H1 (cell line): ENCODE results near the gene FICD. TPM values are rescaled to one million over a fixed set of nuclear protein-coding genes. Genes with fewer than 3 reads are reported as not detected.

ENCODE experiments used
- CTCF ChIA-PET: fragments of 300-600 bp; sonication (Branson Sonifier 250); formaldehyde crosslinking; loops from one replicate; lab custom pipeline; 2021; ENCODE audit not compliant: partially characterized antibody; lab: Charles Lee
- POLR2A ChIA-PET: fragments of 300-600 bp; sonication (Branson Sonifier 250); formaldehyde crosslinking; loops from one replicate; lab custom pipeline; 2021; ENCODE audit warnings: inconsistent platforms; ENCODE audit not compliant: partially characterized antibody; lab: Charles Lee
- DNase-seq, 2 experiments: peaks; one replicate each; pipeline versions ENCODE4 v3.0.0 to v3.0.0-alpha.2; 2010 to 2022; ENCODE audit warnings: low spot score in 2 of 2, low read depth in 1 of 2, mixed read lengths in 1 of 2
- FAIRE-seq: peaks from 2 replicates; lab custom pipeline; 2011; peaks lifted over from hg19 to GRCh38; lab: Jason Lieb, UNC
- H2AFZ ChIP-seq: 2 replicates; pipeline ENCODE4 v1.8.1; 2012; ENCODE audit warnings: low read length, inconsistent platforms
- H2AK5ac ChIP-seq: 2 replicates; pipeline ENCODE4 v1.6.1; 2013; ENCODE audit warnings: low read depth, low read length
- H2BK120ac ChIP-seq: replicated peaks from 2 replicates; pipeline ENCODE3; 2013; ENCODE audit warnings: low read depth, low read length, inconsistent platforms
- H2BK12ac ChIP-seq: 2 replicates; pipeline ENCODE4 v1.6.1; 2013; ENCODE audit warnings: low read depth, low read length
- H2BK15ac ChIP-seq: 2 replicates; pipeline ENCODE4 v1.6.1; 2013; ENCODE audit warnings: low read length
- H2BK20ac ChIP-seq: 2 replicates; pipeline ENCODE4 v1.6.1; 2013; ENCODE audit warnings: low read length
- H2BK5ac ChIP-seq: 2 replicates; pipeline ENCODE4 v1.6.1; 2013; ENCODE audit warnings: low read depth, low read length
- H3K14ac ChIP-seq: 2 replicates; pipeline ENCODE4 v1.6.1; 2013; ENCODE audit warnings: inconsistent platforms; ENCODE audit not compliant: insufficient read length
- H3K18ac ChIP-seq: 2 replicates; pipeline ENCODE4 v1.6.1; 2013; ENCODE audit warnings: low read length; ENCODE audit errors: extremely low read depth
- H3K23ac ChIP-seq: 2 replicates; pipeline ENCODE4 v1.6.1; 2013; ENCODE audit warnings: inconsistent platforms; ENCODE audit not compliant: insufficient read length
- H3K23me2 ChIP-seq: 2 replicates; pipeline ENCODE4 v1.6.1; 2013; ENCODE audit warnings: low read depth, low read length
- H3K27ac ChIP-seq: 2 replicates; pipeline ENCODE4 v1.6.1; 2011; ENCODE audit warnings: low read depth, low read length, inconsistent platforms
- H3K27me3 ChIP-seq, 4 experiments: replicated peaks in 1 of 4; 1 replicate in 1 of 4; 2 replicates in 3 of 4; pipeline versions ENCODE4 v1.6.1 to v1.8.1; 2011 to 2013; ENCODE audit warnings: low read length in 3 of 4, mild to moderate bottlenecking in 3 of 4, inconsistent platforms in 2 of 4, mixed read lengths in 2 of 4, moderate library complexity in 1 of 4; ENCODE audit not compliant: control insufficient read depth in 3 of 4, insufficient read depth in 3 of 4; ENCODE audit errors: extremely low read depth in 1 of 4
- H3K36me3 ChIP-seq, 4 experiments: 2 replicates each; pipeline versions ENCODE4 v1.6.1 to v1.8.1; 2011 to 2013; ENCODE audit warnings: mild to moderate bottlenecking in 4 of 4, low read length in 3 of 4, moderate library complexity in 2 of 4, control low read depth in 1 of 4, inconsistent platforms in 1 of 4; ENCODE audit not compliant: insufficient read depth in 4 of 4, control insufficient read depth in 2 of 4
- H3K4ac ChIP-seq: replicated peaks from 2 replicates; pipeline ENCODE3; 2013; ENCODE audit warnings: low read length, low read depth, mixed read lengths, inconsistent platforms; ENCODE audit not compliant: insufficient read length
- H3K4me1 ChIP-seq, 4 experiments: replicated peaks in 1 of 4; 1 replicate in 1 of 4; 2 replicates in 3 of 4; pipeline versions ENCODE4 v1.6.1 to v1.8.1; 2011 to 2013; ENCODE audit warnings: low read length in 3 of 4, inconsistent platforms in 2 of 4, mixed read lengths in 1 of 4; ENCODE audit not compliant: insufficient read depth in 4 of 4, control insufficient read depth in 3 of 4
- H3K4me2 ChIP-seq, 2 experiments: 2 replicates each; pipeline versions ENCODE4 v1.6.1 to v1.8.1; 2011 to 2013; ENCODE audit warnings: low read depth in 2 of 2, low read length in 2 of 2, control low read depth in 1 of 2, inconsistent platforms in 1 of 2, mild to moderate bottlenecking in 1 of 2; ENCODE audit not compliant: insufficient read depth in 1 of 2
- H3K4me3 ChIP-seq, 4 experiments: fragments of 200-600, 300-600 bp in 1 of 4; sonication (generic), shearing (Covaris generic), sonication (Bioruptor Twin) in 1 of 4; 2 replicates each; pipeline versions ENCODE4 v1.5.1 to v1.8.1; 2011 to 2016; ENCODE audit warnings: low read length in 4 of 4, low read depth in 3 of 4, control low read depth in 2 of 4, inconsistent platforms in 2 of 4, mild to moderate bottlenecking in 2 of 4, mixed read lengths in 1 of 4, moderate library complexity in 1 of 4; ENCODE audit not compliant: insufficient read depth in 2 of 4; ENCODE audit errors: extremely low read depth in 1 of 4
- H3K56ac ChIP-seq: replicated peaks from 2 replicates; pipeline ENCODE3; 2013; ENCODE audit warnings: low read depth, mild to moderate bottlenecking, mixed read lengths, low read length, inconsistent platforms; ENCODE audit not compliant: insufficient read length
- H3K79me1 ChIP-seq: 2 replicates; pipeline ENCODE4 v1.6.1; 2013; ENCODE audit warnings: low read depth, low read length, control low read depth
- H3K79me2 ChIP-seq, 2 experiments: 2 replicates each; pipeline versions ENCODE4 v1.6.1 to v1.8.1; 2012 to 2013; ENCODE audit warnings: low read length in 2 of 2, mild to moderate bottlenecking in 2 of 2, inconsistent platforms in 1 of 2; ENCODE audit not compliant: insufficient read depth in 2 of 2, control insufficient read depth in 1 of 2
- H3K9ac ChIP-seq, 4 experiments: replicated peaks in 1 of 4; 1 replicate in 1 of 4; 2 replicates in 3 of 4; pipeline versions ENCODE4 v1.6.1 to v1.8.1; 2011 to 2013; ENCODE audit warnings: low read depth in 3 of 4, low read length in 3 of 4, control low read depth in 2 of 4, mild to moderate bottlenecking in 2 of 4, moderate library complexity in 2 of 4, inconsistent platforms in 1 of 4; ENCODE audit errors: extremely low read depth in 1 of 4
- H3K9me3 ChIP-seq, 2 experiments: 2 replicates each; pipeline versions ENCODE4 v1.6.1 to v1.8.1; 2012 to 2013; ENCODE audit warnings: mild to moderate bottlenecking in 2 of 2, moderate library complexity in 2 of 2, control low read depth in 1 of 2, inconsistent platforms in 1 of 2, low read depth in 1 of 2, low read length in 1 of 2, mixed read lengths in 1 of 2; ENCODE audit not compliant: insufficient read depth in 2 of 2
- H4K20me1 ChIP-seq, 2 experiments: replicated peaks in 1 of 2; 2 replicates each; pipeline versions ENCODE3 to v1.8.1; 2011 to 2013; ENCODE audit warnings: inconsistent platforms in 2 of 2, low read length in 2 of 2, mild to moderate bottlenecking in 1 of 2; ENCODE audit not compliant: insufficient read depth in 2 of 2, control insufficient read depth in 1 of 2
- H4K5ac ChIP-seq: 2 replicates; pipeline ENCODE4 v1.6.1; 2013; ENCODE audit warnings: low read length, low read depth, mixed read lengths, inconsistent platforms; ENCODE audit not compliant: insufficient read length
- H4K8ac ChIP-seq: 2 replicates; pipeline ENCODE4 v1.8.0; 2013; ENCODE audit warnings: mild to moderate bottlenecking, moderate library complexity, low read length, inconsistent platforms; ENCODE audit not compliant: insufficient read depth; ENCODE audit errors: extremely low read depth
- H4K91ac ChIP-seq: replicated peaks from 2 replicates; pipeline ENCODE3; 2013; ENCODE audit warnings: low read length, mixed read lengths, inconsistent platforms; ENCODE audit not compliant: insufficient read length
- EP300 ChIP-seq, 2 experiments: IDR thresholded peaks; 1 replicate in 1 of 2; 2 replicates in 1 of 2; pipeline ENCODE4 v1.6.1; 2011 to 2012; ENCODE audit warnings: low read depth in 2 of 2, low read length in 2 of 2, mild to moderate bottlenecking in 2 of 2, borderline replicate concordance in 1 of 2, inconsistent platforms in 1 of 2, moderate library complexity in 1 of 2
- MAX ChIP-seq: IDR thresholded peaks from 2 replicates; pipeline ENCODE4 v1.6.1; 2012; ENCODE audit warnings: inconsistent platforms
- TBP ChIP-seq: IDR thresholded peaks from 2 replicates; pipeline ENCODE4 v1.6.1; 2011; ENCODE audit warnings: low read depth, low read length, improper control_type of control experiment
- TCF12 ChIP-seq: IDR thresholded peaks from 2 replicates; pipeline ENCODE4 v1.6.1; 2011; ENCODE audit warnings: low read depth, mild to moderate bottlenecking, low read length
- WGBS, 2 experiments: shearing (Covaris generic) in 1 of 2; methylation state at CpG; one replicate each; pipeline versions ENCODE4 v1.1.6 to v1.1.7; 2013 to 2015; ENCODE audit warnings: low lambda C conversion rate in 2 of 2, mixed read lengths in 2 of 2, inconsistent platforms in 1 of 2, low coverage in 1 of 2, missing lambda C conversion rate in 1 of 2; ENCODE audit not compliant: insufficient replicate concordance in 2 of 2, insufficient coverage in 1 of 2, insufficient read length in 1 of 2; ENCODE audit errors: extremely low coverage in 1 of 2, missing lambda C conversion rate in 1 of 2; 5-methylcytosine and 5-hydroxymethylcytosine counted together
- polyA plus RNA-seq, 7 experiments: library from polyadenylated mRNA; depleted of rRNA in 3 of 7; stranded (reverse) in 5 of 7; unstranded in 2 of 7; fragments of >200 nt in 5 of 7; fragments of 200-250 nt in 2 of 7; gene quantifications; 1 replicate in 5 of 7; 2 replicates in 1 of 7; 4 replicates in 1 of 7; pipeline versions ENCODE4 v1.2.1 to v1.2.3, GENCODE V29; 2011 to 2013; ENCODE audit warnings: missing spikeins in 2 of 7, mixed read lengths in 2 of 7
- total RNA-seq: library from RNA; stranded (reverse); fragmentation: NEBNext Ultra II Directional; extraction: Animal tissue kit (Norgen Biotek cat#: 25700); gene quantifications from 2 replicates; pipeline ENCODE4 v1.2.1, GENCODE V29; 2021

Gene FICD
- total and polyA plus RNA-seq, 2 of the 8 experiments (the other 6 are each of a cell fraction or from before 2014, with no cell fraction given), result 2.2 to 6.0 TPM

DNA sequence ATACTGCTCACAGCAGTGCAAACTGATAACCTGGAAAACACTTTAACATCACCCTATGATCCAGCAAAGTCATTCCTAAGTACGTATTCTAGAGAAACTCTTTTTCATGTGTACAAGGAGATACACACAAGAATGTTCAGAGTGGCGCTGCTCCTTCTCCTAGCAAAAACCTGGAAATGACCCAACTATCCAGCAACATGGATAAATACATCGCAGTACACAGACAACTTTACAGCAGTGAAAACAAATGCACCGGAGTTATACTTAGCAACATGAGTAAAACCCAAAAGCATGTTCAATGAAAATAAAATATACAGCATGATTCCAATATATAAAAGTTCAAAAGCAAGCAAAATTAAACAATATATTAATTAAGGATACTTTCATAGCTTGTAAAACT lies 27.2 kb downstream of the FICD start:
- 95% methylated on average over 4 of the region's 4 CpGs; no CpG with 5 or more reads in 1 of the 2 experiments for WGBS, 2 experiments
- Histone ChIP-seq H2BK20ac (no peak overlapping the region), H3K23ac (no peak overlapping the region), H4K8ac (no peak overlapping the region), H4K91ac (no peak overlapping the region), H4K5ac (no peak overlapping the region), H3K79me2 (peaks cover 0 to 74% of the 10 kb centered on the region in 2 experiments; a peak in 2 of 4 replicates), H2BK15ac (no peak overlapping the region), H3K27ac (no peak overlapping the region), H3K27me3 (peaks cover 0 to 2% (median 0%) of the 10 kb centered on the region in 4 experiments; a peak in 1 of 7 replicates), H3K4me1 (no peaks in the 10 kb centered on the region), H2AK5ac (no peak overlapping the region), H2BK5ac (no peak overlapping the region), H3K9ac (no peak overlapping the region), H3K23me2 (no peaks in the 10 kb centered on the region), H3K9me3 (no peaks in the 10 kb centered on the region), H3K4me3 (no peak overlapping the region), H3K18ac (no peak overlapping the region), H3K4me2 (no peak overlapping the region), H2AFZ (no peak overlapping the region), H3K56ac (no peak overlapping the region), H3K79me1 (no peaks in the 10 kb centered on the region; the same call in none of the 2 replicates), H3K4ac (no peak overlapping the region), H2BK120ac (no peak overlapping the region), H3K36me3 (peaks cover 36 to 69% (median 52%) of the 10 kb centered on the region in 4 experiments), H2BK12ac (no peak overlapping the region), H3K14ac (no peak overlapping the region), H4K20me1 (peaks cover 2 to 5% of the 10 kb centered on the region in 2 experiments)
- DNase-seq (no peak), FAIRE-seq (no peak)
- no peak for TF ChIP-seq EP300 (IDR thresholded peaks at IDR 0.05; ENCODE audit: borderline replicate concordance in 1 of 2, low read depth in 2 of 2, low read length in 2 of 2)
- TF ChIP-seq TBP, result no peak
- no peak for TF ChIP-seq MAX
- no peak for TF ChIP-seq TCF12
- CTCF ChIA-PET, result no interaction called here
- POLR2A ChIA-PET, result interaction anchor here (1.3 kb wide), 1 partner anchor 9 kb away, joined by 4 read pairs; no protein-coding TSS in a partner anchor
